GM21723 (cell line): ENCODE measurements around the gene XYLT2.
A peak's percentile ranks its signal among the peaks of the same experiment; 100 is the strongest.
"Not testable (repeated sequence)": the region's sequence is repeated elsewhere in the genome, so short reads cannot be mapped to it uniquely, and the experiment has no call there.

Experiments
- ATAC-seq: cut with Tn5 transposase; IDR thresholded peaks from one replicate; pipeline ENCODE4 v1.9.1; 2021; ENCODE audit warnings: mild to moderate bottlenecking, moderate library complexity; ENCODE audit not compliant: unreplicated experiment

XYLT2 gene

GRCh38 chr17:50345432-50346312 is at the start of gene XYLT2:
XYLT2 (plus strand) TSS chr17:50346126; CDS start chr17:50346141, 15 bp downstream.
- peak; percentile 78 for ATAC-seq

DNA sequence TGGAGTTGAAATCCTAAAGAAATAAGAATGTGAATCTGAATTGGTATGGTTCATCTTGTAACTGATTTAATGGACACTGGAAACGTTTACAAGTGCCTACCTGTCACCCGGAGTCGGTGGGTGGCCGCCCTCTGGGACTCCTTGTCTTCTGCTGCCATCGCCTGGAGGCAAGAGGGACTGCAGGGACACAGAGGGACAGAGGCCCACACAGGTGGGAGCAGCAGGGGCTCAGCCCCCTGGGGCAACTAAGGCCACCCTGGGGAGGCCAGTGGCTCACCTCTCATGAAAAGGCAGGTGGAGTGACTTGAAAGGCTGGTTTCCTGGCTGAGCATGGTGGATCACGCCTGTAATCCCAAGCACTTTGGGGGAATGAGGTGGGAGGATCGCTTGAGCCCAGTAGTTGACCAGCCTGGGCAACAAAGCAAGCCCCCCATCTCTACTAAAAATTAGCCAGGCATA is 48.5 kb upstream of the XYLT2 start:
- no peak for ATAC-seq

- ATAC-seq, result no peak
These were observed 47.9 kb upstream of the XYLT2 start for GRCh38 chr17:50298018-50298417.

DNA sequence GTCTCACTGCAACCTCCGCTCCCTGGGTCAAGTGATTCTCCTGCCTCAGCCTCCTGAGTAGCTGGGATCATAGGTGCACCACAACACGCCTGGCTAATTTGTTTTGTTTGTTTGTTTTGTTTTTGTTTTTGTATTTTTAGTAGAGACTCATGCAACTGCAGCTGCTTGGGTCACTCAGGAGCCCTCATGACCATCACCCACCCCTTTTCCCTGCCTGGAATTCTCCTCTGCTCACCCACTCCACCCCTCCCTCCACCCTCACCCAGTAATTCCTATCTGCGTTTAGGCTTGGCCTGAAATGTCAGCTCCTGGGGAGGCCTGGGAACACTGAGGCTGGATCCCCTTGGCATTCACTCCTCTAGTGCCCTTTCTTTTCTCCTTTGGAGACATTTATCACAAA is 46.1 kb upstream of the XYLT2 start:
- no peak for ATAC-seq

DNA sequence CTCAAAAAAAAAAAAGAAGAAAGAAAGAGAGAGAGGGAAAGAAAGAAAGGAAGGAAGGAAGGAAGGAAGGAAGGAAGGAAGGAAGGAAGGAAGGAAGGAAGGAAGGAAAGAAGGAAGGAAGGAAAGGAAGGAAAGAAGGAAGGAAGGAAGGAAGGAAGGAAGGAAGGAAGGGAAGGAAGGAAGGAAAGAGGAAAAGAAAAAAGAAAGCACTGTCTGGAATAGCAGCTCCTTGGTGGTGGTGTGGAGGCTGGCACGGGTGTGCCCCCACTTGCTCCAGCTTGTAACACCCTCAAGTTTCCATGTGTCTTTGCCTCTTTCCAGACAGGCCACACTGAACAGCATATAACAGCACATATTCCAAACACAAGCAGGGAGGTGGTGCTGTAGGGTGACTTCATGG is 45.1 kb upstream of the XYLT2 start:
- ATAC-seq, result not testable (repeated sequence)

DNA sequence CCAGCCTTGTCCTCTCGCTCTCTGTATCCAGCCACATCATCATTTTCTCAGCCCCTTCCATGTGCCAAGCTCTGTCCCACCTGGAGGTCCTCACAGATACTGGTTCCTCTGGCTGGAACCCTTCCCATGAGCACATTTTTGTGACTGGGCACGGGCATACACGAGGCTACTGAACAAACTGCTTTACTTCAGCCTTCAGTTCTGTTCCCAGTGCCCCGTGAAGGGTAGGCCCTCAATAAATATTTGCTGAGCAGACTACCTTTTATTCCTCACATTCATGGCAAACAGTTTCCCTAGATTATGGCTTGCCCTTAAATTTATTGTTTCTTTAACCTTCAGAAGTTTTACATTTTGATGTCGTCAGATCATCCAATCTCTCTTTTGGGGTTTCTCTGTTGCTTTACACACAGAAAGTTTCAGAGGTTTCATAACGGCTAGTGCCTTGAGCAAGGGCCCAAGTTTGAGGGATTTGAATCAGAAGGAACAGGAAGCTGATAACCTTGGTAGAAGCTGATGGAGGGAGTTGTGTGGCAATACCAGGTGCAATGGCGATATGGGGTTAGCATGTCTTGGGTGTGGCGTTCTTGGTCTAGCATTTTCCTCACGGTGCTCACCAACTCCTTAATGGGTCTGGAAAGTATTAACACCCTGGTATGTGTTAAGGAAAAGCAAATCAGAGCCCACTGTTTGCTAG is 43.9 kb upstream of the XYLT2 start:
- no peak for ATAC-seq

DNA sequence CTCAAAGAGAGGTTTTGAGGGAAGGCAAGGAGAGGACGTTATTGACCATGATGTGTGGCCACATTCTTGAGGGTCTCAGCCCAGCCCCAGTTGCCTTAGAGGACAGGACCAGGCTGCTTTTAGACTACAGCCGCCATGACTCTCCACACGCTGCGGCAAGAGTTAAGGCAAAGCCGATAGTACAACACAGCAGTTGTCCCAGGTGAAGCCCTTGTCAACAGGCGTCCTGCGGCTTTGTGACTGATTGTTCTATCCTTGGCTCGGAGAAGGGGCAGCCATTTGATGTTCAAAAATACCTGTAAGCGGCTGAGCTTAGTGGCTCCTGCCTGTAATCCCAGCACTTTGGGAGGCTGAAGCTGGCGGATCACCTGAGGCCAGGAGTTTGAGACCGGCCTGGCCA is 42.9 kb upstream of the XYLT2 start:
- ATAC-seq, result no peak

DNA sequence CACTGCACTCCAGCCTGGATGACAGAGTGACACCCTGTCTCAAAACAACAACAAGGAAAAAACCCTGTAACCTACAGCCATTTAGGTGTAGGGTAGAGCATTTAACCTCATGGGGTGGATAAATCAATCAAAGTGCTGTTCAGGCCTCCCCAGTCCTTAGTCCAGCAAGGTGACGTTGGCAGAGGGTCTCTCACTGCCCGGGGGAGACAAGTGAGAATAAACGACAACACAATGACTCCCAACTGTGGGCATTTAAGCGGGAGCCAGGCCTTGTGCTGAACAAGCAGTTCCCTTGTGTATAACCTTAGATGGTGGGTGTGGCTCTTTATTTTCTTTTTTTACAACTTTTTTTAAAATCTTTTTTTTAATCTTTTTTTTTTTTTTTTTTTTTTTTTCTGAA is 42.3 kb upstream of the XYLT2 start:
- ATAC-seq, result no peak

DNA sequence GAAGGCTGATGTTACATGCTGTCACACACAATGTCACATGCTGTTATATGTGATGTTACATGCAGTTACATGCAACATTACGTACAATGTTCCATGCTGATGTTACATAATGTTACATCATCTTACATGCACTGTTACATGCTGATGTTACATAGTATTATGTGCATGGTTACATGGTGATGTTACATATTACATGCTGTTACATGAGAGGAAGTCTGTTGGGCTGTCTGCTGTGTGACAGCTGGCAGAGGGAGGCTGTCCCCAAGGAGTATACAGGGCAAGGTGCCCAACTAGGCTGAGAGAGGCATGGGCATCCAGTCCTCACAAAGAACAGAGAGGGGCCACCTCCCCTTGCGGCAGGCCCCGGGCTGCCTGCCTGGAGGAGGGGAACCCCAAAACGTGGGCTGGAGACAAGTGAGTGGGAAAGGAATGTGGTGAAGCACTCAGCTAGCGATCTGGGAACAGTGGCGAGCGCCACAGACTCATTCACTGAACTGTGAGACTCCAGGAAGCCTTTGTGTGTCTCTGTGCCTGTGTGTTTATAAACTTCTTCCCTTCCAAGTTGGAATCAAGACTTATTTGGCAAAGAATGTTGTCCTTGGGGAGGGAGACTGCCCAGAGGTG is 41.0 kb upstream of the XYLT2 start:
- no peak for ATAC-seq

DNA sequence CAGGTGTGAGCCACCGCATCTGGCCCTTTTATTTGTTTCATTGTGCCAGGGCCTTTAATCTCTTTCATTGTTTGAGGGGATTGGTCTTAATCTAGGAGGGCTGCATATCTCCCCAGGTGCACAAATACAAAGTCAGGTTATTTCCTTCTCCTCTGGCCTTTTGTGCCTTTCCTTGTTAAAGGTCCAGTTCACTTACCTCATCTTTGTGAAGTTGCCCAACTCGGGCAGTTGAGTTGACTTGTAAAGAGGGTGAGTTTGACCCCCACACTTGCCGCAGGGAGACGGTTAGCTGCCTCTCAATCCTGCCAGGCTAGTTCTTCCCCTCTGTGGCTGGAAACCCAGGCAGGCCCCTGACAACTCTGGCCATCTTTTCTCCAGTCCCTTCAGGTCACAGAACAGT is 38.3 kb upstream of the XYLT2 start:
- no peak for ATAC-seq

DNA sequence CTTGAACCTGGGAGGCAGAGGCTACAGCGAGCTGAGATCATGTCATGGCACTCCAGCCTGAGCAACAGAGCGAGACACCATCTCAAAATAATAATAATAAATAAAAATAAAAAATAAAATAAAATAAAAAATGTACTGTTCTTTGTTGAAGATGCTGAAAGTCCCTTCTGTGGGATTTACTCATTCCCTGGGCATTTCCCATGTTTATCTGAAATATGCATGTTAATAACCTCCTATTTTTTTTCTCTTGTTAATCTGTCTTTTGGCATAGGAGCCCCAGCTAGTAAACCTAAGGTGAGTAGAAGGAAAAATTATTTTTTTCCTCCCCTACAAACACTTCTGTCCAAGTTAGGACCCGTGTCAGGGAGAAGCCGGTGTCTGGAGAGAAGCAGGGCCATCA is 37.3 kb upstream of the XYLT2 start:
- no peak for ATAC-seq

GRCh38 chr17:50310455-50311111 is 35.3 kb upstream of the XYLT2 start:
- no peak for ATAC-seq

- ATAC-seq, result no peak
These were observed 34.8 kb upstream of the XYLT2 start for GRCh38 chr17:50311112-50311460.

GRCh38 chr17:50311483-50311882 is 34.4 kb upstream of the XYLT2 start:
- no peak for ATAC-seq

GRCh38 chr17:50312308-50312707 is 33.6 kb upstream of the XYLT2 start:
- no peak for ATAC-seq

GRCh38 chr17:50314456-50315011 is 31.4 kb upstream of the XYLT2 start:
- no peak for ATAC-seq

DNA sequence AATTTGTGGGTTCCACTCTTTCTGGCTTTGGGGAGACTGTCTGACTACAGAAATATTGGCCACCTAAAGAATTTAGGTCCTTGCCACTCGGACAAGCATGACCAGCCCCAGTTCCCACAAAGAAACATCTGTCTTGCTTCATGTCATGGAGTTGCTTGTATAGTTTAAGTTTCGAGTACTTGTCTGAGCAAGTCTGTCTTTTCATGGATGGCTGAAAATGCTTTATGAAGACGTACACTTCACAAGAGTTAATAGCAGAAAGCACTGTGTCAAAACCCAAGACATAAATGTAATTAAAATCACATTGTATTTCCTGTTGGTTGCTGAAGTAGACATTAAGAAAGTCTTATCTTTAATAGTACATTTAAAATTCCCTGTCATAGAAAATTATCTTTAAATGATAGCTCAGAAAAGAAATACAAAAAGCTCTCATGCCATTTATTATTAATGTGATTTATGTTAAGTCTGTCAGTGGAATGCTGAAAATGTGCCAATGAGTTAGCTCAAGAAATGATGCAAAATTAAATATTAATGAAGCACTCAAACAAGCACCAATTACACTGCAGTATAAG is 29.8 kb upstream of the XYLT2 start:
- ATAC-seq, result no peak

- not testable (repeated sequence) for ATAC-seq
These were observed 29.3 kb upstream of the XYLT2 start for GRCh38 chr17:50316660-50317059.

- no peak for ATAC-seq
These were observed 28.8 kb upstream of the XYLT2 start for GRCh38 chr17:50317121-50317520.

- no peak for ATAC-seq
These were observed 27.2 kb upstream of the XYLT2 start for GRCh38 chr17:50318501-50319285.
